PC-3 (cell line): Measurements from ENCODE around the gene TNS3. TPM values are rescaled to one million over a fixed set of nuclear protein-coding genes. Genes with fewer than 3 reads are reported as not detected.

Experiments used
- ATAC-seq: fragments of 200-7000 bp; cut with Tn5 transposase; 2 replicates; pipeline ENCODE4 v1.9.1; 2020; ENCODE audit warnings: mild to moderate bottlenecking, moderate library complexity
- BruUV-seq: library from RNA; stranded (reverse); fragments of 400-500 nt; replicated peaks from 2 replicates; lab custom pipeline; 2021; lab: Mats Ljungman, UMichigan
- CTCF ChIA-PET: fragments of 300-600 bp; sonication (Branson Sonifier 250); formaldehyde crosslinking; loops from one replicate; lab custom pipeline; 2022; ENCODE audit warnings: antibody characterized with exemption; lab: Charles Lee
- POLR2A ChIA-PET: fragments of 300-600 bp; sonication (Branson Sonifier 250); formaldehyde crosslinking; loops from one replicate; lab custom pipeline; 2022; ENCODE audit warnings: antibody characterized with exemption; ENCODE audit not compliant: unreplicated experiment; lab: Charles Lee
- DNase-seq: peaks from one replicate; pipeline ENCODE4 v3.0.0-alpha.2; 2015
- H2AFZ ChIP-seq: fragments of 300-600 bp; sonication (generic); 2 replicates; pipeline ENCODE4 v1.6.0; 2016; ENCODE audit warnings: antibody characterized with exemption, low read length
- H3F3A ChIP-seq: fragments of 300-600 bp; sonication (generic); one replicate; pipeline ENCODE4 v1.6.0; 2017; ENCODE audit warnings: antibody characterized with exemption, low read length, control low read depth, mild to moderate bottlenecking; ENCODE audit not compliant: unreplicated experiment
- H3K27ac ChIP-seq: fragments of 300-600 bp; sonication (generic); 2 replicates; pipeline ENCODE4 v1.5.1; 2016; ENCODE audit warnings: mild to moderate bottlenecking, low read length
- H3K27me3 ChIP-seq: fragments of 300-600 bp; sonication (generic); 2 replicates; pipeline ENCODE4 v1.6.1; 2016; ENCODE audit warnings: low read length, mixed read lengths
- H3K36me3 ChIP-seq: fragments of 300-600 bp; sonication (generic); 2 replicates; pipeline ENCODE4 v1.6.1; 2016; ENCODE audit warnings: low read depth, mixed run types, low read length, mixed read lengths
- H3K4me1 ChIP-seq: fragments of 300-600 bp; sonication (generic); 2 replicates; pipeline ENCODE4 v1.5.1; 2016; ENCODE audit warnings: low read length; ENCODE audit not compliant: insufficient read depth
- H3K4me2 ChIP-seq: fragments of 300-600 bp; sonication (generic); 2 replicates; pipeline ENCODE4 v1.6.0; 2016; ENCODE audit warnings: low read length
- H3K4me3 ChIP-seq: fragments of 300-600 bp; sonication (generic); 2 replicates; pipeline ENCODE4 v1.5.1; 2016; ENCODE audit warnings: mild to moderate bottlenecking, low read length, mixed read lengths
- H3K79me2 ChIP-seq: fragments of 300-600 bp; sonication (generic); 2 replicates; pipeline ENCODE4 v1.6.1; 2017; ENCODE audit warnings: low read length, mixed read lengths
- H3K9ac ChIP-seq: fragments of 300-600 bp; sonication (generic); 2 replicates; pipeline ENCODE4 v1.6.0; 2016; ENCODE audit warnings: mild to moderate bottlenecking, low read length
- H3K9me2 ChIP-seq: fragments of 300-600 bp; sonication (generic); replicated peaks from 2 replicates; pipeline ENCODE4 v1.6.1; 2016; ENCODE audit warnings: mixed run types, low read length, mixed read lengths
- H3K9me3 ChIP-seq: fragments of 300-600 bp; sonication (generic); 2 replicates; pipeline ENCODE4 v1.6.1; 2016; ENCODE audit warnings: low read length, mixed read lengths
- H4K20me1 ChIP-seq: fragments of 300-600 bp; sonication (generic); 2 replicates; pipeline ENCODE4 v1.6.1; 2016; ENCODE audit warnings: low read length, mixed read lengths
- EZH2 ChIP-seq: fragments of 300-600 bp; sonication (generic); IDR thresholded peaks from one replicate; pipeline ENCODE4 v1.6.1; 2017; ENCODE audit warnings: antibody characterized with exemption, mild to moderate bottlenecking, low read length; ENCODE audit not compliant: unreplicated experiment
- EZH2phosphoT487 ChIP-seq: fragments of 300-600 bp; sonication (generic); IDR thresholded peaks from 2 replicates; pipeline ENCODE4 v1.6.1; 2018; ENCODE audit warnings: mild to moderate bottlenecking, antibody characterized with exemption, low read length, borderline replicate concordance
- intact Hi-C: fragments of 100-400 bp; cut with micrococcal nuclease; formaldehyde crosslinking; loops from 2 replicates; pipeline ENCODE4 v1.9.0; 2023
- total RNA-seq: library from RNA; depleted of rRNA; stranded (reverse); fragments of >200 nt; gene quantifications from 2 replicates; pipeline ENCODE4 v1.2.3, GENCODE V29; 2014
- TF ChIP-seq, protein P1 (sequence below): fragments of 300-600 bp; sonication (generic); conservative IDR thresholded peaks from 2 replicates; pipeline ENCODE4 v1.5.1; 2017; ENCODE audit warnings: antibody characterized with exemption, low read depth, mild to moderate bottlenecking, low read length

TNS3 gene
- total RNA-seq, 1 experiment from 2014 or later: 72.3 TPM

DNA sequence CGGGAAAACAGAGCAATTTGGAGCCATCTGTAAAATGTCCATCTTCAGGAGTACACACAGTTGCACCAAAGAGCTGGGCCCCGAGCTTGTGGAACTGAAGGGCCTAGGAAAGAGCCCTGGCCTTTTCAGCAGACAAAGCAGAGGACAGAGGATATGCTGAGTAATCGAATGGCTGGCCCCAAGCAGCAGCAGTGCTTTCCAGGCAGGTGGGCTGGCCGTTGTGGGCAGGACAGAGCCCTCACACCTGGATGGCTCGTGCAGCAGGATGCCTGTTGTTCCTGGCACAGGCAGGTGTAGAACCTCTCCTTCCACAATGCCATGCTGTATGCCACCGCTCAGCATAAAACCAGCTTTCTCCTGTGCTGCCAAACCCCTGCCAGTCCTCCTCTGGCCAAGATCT, 32.5 kb upstream of the TNS3 start:
- POLR2A ChIA-PET: no interaction called here

DNA sequence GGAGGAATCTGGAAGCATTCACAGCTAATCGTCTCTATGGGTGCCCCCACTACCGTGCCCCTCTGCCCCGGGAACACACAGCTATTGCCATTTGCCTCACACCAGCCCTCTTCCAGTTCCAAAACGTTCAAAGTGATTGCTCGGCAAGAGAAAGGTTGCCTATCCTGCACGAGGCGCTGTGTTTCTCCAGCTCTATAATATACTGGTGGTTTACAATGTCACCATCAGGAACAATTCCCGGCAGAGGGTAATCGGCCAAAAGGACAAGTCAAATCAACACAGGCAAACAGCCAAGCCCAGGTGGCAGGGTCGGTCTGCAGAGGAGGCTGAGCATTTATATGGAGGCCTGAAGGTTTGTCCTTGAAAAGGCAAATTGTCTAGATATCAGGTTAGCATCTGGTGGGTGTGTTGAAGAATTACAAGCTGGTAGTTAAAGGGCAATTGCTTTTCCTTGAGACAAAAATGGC, 29.2 kb upstream of the TNS3 start:
- H3K4me3 ChIP-seq: no peak overlapping the region
- DNase-seq (no peak), ATAC-seq (no peak)
- no peaks in the 10 kb centered on the region for H3K79me2 ChIP-seq
- H3F3A ChIP-seq: no peaks in the 10 kb centered on the region
- 0 out of 2 replicates have a peak, but pooled peaks cover under 1% of the 10 kb centered on the region for H3K4me1 ChIP-seq
- ChIA-PET CTCF (interaction anchor here (0.6 kb wide), 1 partner anchor 10 kb away, joined by 3 read pairs; no protein-coding TSS in a partner anchor), POLR2A (interaction anchor here (0.6 kb wide), 1 partner anchor 23 kb away, joined by 6 read pairs; no protein-coding TSS in a partner anchor)
- H3K9ac ChIP-seq: no peak overlapping the region
- no peak overlapping the region for H3K4me2 ChIP-seq
- TF ChIP-seq EZH2phosphoT487: no peak
- TF ChIP-seq, protein P1, sequence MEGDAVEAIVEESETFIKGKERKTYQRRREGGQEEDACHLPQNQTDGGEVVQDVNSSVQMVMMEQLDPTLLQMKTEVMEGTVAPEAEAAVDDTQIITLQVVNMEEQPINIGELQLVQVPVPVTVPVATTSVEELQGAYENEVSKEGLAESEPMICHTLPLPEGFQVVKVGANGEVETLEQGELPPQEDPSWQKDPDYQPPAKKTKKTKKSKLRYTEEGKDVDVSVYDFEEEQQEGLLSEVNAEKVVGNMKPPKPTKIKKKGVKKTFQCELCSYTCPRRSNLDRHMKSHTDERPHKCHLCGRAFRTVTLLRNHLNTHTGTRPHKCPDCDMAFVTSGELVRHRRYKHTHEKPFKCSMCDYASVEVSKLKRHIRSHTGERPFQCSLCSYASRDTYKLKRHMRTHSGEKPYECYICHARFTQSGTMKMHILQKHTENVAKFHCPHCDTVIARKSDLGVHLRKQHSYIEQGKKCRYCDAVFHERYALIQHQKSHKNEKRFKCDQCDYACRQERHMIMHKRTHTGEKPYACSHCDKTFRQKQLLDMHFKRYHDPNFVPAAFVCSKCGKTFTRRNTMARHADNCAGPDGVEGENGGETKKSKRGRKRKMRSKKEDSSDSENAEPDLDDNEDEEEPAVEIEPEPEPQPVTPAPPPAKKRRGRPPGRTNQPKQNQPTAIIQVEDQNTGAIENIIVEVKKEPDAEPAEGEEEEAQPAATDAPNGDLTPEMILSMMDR: no peak
- TF ChIP-seq EZH2: no peak
- no peaks in the 10 kb centered on the region for H3K9me2 ChIP-seq
- H3K9me3 ChIP-seq: no peaks in the 10 kb centered on the region
- H4K20me1 ChIP-seq: no peaks in the 10 kb centered on the region
- BruUV-seq: no TSS peak
- no peak overlapping the region for H3K27ac ChIP-seq
- H3K36me3 ChIP-seq: no peaks in the 10 kb centered on the region
- intact Hi-C loops: no loop called here
- H3K27me3 ChIP-seq: no peaks in the 10 kb centered on the region
- no peak overlapping the region for H2AFZ ChIP-seq

More for the DNA sequence above, 32.5 kb upstream of the TNS3 start:
- no peak for ATAC-seq
- intact Hi-C loops: no loop called here
- Histone ChIP-seq H3K36me3 (no peaks in the 10 kb centered on the region), H3K4me1 (no peaks in the 10 kb centered on the region), H4K20me1 (no peaks in the 10 kb centered on the region), H3K27ac (no peak overlapping the region), H3K4me2 (no peak overlapping the region), H3K9me3 (no peaks in the 10 kb centered on the region), H3K79me2 (no peaks in the 10 kb centered on the region), H3K4me3 (no peak overlapping the region), H3K9me2 (no peaks in the 10 kb centered on the region), H3K27me3 (no peaks in the 10 kb centered on the region), H3K9ac (no peak overlapping the region), H3F3A (no peaks in the 10 kb centered on the region), H2AFZ (no peak overlapping the region)
- DNase-seq: no peak
- CTCF ChIA-PET: interaction anchor here (0.6 kb wide), 1 partner anchor 37 kb away, joined by 3 read pairs; no protein-coding TSS in a partner anchor
- BruUV-seq: no TSS peak
- TF ChIP-seq EZH2phosphoT487 (no peak), EZH2 (no peak)
- TF ChIP-seq, protein P1: no peak

DNA sequence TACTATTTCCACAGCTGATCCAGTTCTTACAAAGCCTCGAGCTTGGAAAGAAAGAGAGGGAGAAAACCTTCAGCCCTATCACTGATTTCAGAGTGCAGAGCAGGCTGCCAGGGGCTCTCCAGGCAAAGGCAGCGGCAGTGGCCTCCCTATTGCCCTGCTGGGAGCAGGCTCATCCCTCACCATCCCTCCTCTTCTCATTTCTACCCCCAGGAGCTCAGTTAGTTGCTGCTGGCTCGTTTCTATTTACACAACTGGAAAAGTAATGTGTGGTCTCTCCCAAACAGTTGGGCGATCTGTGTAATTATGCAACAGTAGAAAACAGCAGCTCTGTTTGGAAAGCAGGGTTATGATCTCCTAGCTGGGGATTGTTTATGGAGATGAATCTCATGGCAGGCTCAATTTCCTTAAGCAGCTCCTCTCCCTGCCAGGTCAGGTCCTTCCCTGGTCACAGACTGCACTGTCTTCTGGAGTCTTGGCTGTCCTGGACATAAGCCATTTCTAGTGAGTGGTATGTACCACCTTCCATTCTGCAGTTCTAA, 28.7 kb upstream of the TNS3 start:
- H3K4me1 ChIP-seq: peaks cover 5% of the 10 kb centered on the region
- no peak for DNase-seq
- BruUV-seq: no TSS peak
- TF ChIP-seq EZH2 (no peak), EZH2phosphoT487 (no peak)
- TF ChIP-seq, protein P1: no peak
- no peaks in the 10 kb centered on the region for H3K27me3 ChIP-seq
- no peaks in the 10 kb centered on the region for H3K36me3 ChIP-seq
- H2AFZ ChIP-seq: no peak overlapping the region
- H3K4me2 ChIP-seq: no peak overlapping the region
- H4K20me1 ChIP-seq: no peaks in the 10 kb centered on the region
- intact Hi-C loops: no loop called here
- no peaks in the 10 kb centered on the region for H3K9me2 ChIP-seq
- ChIA-PET POLR2A (interaction anchor here (0.6 kb wide), 1 partner anchor 23 kb away, joined by 6 read pairs; no protein-coding TSS in a partner anchor), CTCF (interaction anchor here (0.6 kb wide), 1 partner anchor 32 kb away, joined by 3 read pairs; no protein-coding TSS in a partner anchor)
- H3K27ac ChIP-seq: no peak overlapping the region
- H3F3A ChIP-seq: no peaks in the 10 kb centered on the region
- H3K9me3 ChIP-seq: no peaks in the 10 kb centered on the region
- no peak overlapping the region for H3K4me3 ChIP-seq
- peak; percentile 37 for ATAC-seq
- no peak overlapping the region for H3K9ac ChIP-seq
- H3K79me2 ChIP-seq: no peaks in the 10 kb centered on the region
